HG03196 (cell line): ENCODE measurements around the gene KRT33B.

Experiments used
- ATAC-seq: cut with Tn5 transposase; IDR thresholded peaks from one replicate; pipeline ENCODE4 v1.9.1; 2021; ENCODE audit not compliant: unreplicated experiment

KRT33B gene

GRCh38 chr17:41326173-41327145 is 43.2 kb downstream of the KRT33B start:
- ATAC-seq = no peak

GRCh38 chr17:41325611-41326010 is 44.0 kb downstream of the KRT33B start:
- ATAC-seq = no peak

GRCh38 chr17:41325126-41325525 is 44.5 kb downstream of the KRT33B start:
- no peak for ATAC-seq

GRCh38 chr17:41324180-41325075 is 45.2 kb downstream of the KRT33B start:
- no peak for ATAC-seq

- ATAC-seq = no peak
Measured at GRCh38 chr17:41322903-41323895, 46.4 kb downstream of the KRT33B start.

GRCh38 chr17:41322094-41322902 is 47.3 kb downstream of the KRT33B start:
- ATAC-seq = no peak

GRCh38 chr17:41318231-41318630 is 51.4 kb downstream of the KRT33B start:
- ATAC-seq = no peak

- ATAC-seq = no peak
Measured at GRCh38 chr17:41315814-41316445, 53.7 kb downstream of the KRT33B start.

GRCh38 chr17:41315204-41315794 is 54.3 kb downstream of the KRT33B start, which contains the start of gene KRTAP17-1:
TSS of gene KRTAP17-1 (minus strand) at chr17:41315710. CDS start at chr17:41315650, 60 bp downstream.
- no peak for ATAC-seq
